ENCODE data around the gene CST4. TPM values are rescaled to one million over a fixed set of nuclear protein-coding genes. Genes with fewer than 3 reads are reported as not detected.
"Not testable (repeated sequence)": the region's sequence is repeated elsewhere in the genome, so short reads cannot be mapped to it uniquely, and the experiment has no call there.

CST4 gene
- 0.42 TPM in 1 of 2 replicates, not detected in the other for total RNA-seq (2014; rRNA removed; shearing (Covaris generic))
- polyA plus RNA-seq (2014; cell fraction: nucleus; rRNA removed): not detected in 2 replicates

GRCh38 chr20:23688684-23689398 is at the start of gene CST4:
Gene CST4, minus strand, starts transcription at chr20:23689038. Its CDS starts 69 bp downstream, at chr20:23688969.
- not testable (repeated sequence) for DNase-seq (ENCODE audit: extremely low read depth, low read depth)

GRCh38 chr20:23735391-23735790 is 46.6 kb upstream of the CST4 start:
- DNase-seq (ENCODE audit: extremely low read depth, low read depth): not testable (repeated sequence)

- DNase-seq (ENCODE audit: extremely low read depth, low read depth): not testable (repeated sequence)
Observed at GRCh38 chr20:23734949-23735348, 46.1 kb upstream of the CST4 start.

GRCh38 chr20:23734440-23734839 is 45.6 kb upstream of the CST4 start:
- DNase-seq (ENCODE audit: extremely low read depth, low read depth): not testable (repeated sequence)

GRCh38 chr20:23727016-23727415 is 38.2 kb upstream of the CST4 start:
- DNase-seq (ENCODE audit: extremely low read depth, low read depth): no peak

GRCh38 chr20:23725102-23725501 is 36.3 kb upstream of the CST4 start:
- DNase-seq (ENCODE audit: extremely low read depth, low read depth): no peak

DNA sequence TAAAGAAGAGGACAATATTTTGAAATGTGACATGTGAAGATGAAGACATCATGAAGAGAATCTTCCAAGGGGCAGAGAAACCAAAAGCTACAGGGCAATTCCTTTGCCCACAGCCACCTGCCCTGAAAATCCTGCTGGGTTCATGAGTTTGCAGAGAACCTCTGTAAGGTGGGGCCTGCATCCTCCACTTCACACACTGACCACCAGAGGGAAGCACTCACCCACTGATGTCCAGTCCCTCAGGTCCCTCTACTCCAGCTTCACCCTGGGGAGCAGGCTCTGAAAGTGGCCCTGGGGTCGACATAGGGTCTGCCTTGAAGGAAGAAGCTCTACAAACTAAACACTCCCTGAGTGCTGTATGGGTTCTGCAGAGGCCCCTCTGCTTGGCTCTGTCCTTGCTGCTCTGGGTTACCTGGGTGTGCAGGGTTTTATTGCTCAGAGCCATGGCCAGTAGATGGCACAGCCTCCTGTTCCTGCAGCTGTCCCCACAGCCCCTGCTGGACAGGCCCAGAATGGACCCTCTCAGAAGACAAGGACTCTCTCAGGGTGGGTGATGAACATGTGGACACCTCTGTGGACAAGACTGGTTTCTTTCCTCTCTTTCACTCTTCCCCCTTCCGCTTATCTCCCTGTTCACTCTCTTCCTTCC is 34.9 kb upstream of the CST4 start:
- peak; percentile 13 for DNase-seq (ENCODE audit: extremely low read depth, low read depth)

DNA sequence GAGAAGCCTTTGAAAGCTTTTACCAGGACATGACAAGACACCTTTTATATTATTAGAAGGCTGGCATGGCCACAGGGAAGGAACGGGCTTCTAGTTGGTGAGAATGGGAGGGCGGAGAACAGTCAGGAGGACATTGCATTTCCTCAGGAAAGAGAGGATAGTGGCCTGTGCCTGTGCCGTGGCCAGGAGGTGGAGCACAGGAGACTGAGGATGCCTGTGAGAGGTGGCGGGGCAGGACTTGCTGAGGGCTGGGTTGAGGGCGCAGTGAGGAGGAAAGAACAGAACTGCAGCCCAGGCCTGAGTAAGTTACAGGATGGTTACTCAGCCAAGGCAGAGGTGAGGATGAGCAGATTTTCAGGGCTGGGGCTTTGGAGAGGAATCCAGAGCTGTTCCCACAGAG is 34.0 kb upstream of the CST4 start:
- not testable (repeated sequence) for DNase-seq (ENCODE audit: extremely low read depth, low read depth)

GRCh38 chr20:23721962-23722361 is 33.1 kb upstream of the CST4 start:
- DNase-seq (ENCODE audit: extremely low read depth, low read depth): no peak

DNA sequence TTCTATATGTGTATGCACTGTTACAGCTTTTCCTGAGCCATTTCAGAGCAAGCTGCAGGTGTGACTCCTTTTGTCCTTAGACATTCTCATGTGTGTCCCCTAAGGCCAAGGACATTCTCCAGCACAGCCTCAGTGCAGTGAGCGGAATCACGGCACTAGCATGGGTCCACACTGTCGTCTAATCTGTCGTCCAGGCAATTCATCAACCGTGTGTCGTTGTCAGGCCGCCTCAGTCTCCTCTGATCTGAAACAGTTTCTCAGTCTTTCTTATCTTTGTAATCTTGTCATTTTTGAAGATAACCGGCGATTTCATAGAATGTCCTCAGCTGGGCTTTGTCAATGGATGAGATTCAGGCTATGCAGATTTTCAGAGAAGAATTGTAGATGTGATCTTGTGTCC is 30.5 kb upstream of the CST4 start:
- DNase-seq (ENCODE audit: extremely low read depth, low read depth): not testable (repeated sequence)

GRCh38 chr20:23711778-23712177 is 22.9 kb upstream of the CST4 start:
- DNase-seq (ENCODE audit: extremely low read depth, low read depth): not testable (repeated sequence)

GRCh38 chr20:23710771-23711170 is 21.9 kb upstream of the CST4 start:
- DNase-seq (ENCODE audit: extremely low read depth, low read depth): no peak

GRCh38 chr20:23705895-23706294 is 17.1 kb upstream of the CST4 start:
- DNase-seq (ENCODE audit: extremely low read depth, low read depth): no peak

DNA sequence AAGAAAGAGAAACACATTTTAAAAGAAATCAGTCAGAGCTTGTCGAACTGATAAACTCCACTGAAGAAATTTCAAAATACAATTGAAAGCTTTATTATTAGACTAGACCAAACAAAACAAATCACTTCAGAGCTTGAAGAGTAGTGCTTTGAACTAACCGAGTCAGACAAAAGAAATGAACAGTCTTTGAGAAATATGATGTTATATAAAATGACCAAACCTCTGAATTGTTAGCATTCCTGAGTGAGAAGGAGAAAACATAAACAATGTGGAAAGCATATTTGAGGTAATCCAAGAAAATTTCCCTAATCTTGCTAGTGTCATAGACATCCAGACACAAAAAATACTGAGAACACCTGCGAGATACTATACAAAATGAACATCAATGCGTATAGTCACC is 13.2 kb upstream of the CST4 start:
- no peak for DNase-seq (ENCODE audit: extremely low read depth, low read depth)

- no peak for DNase-seq (ENCODE audit: extremely low read depth, low read depth)
Observed at GRCh38 chr20:23700931-23701330, 12.1 kb upstream of the CST4 start.

DNA sequence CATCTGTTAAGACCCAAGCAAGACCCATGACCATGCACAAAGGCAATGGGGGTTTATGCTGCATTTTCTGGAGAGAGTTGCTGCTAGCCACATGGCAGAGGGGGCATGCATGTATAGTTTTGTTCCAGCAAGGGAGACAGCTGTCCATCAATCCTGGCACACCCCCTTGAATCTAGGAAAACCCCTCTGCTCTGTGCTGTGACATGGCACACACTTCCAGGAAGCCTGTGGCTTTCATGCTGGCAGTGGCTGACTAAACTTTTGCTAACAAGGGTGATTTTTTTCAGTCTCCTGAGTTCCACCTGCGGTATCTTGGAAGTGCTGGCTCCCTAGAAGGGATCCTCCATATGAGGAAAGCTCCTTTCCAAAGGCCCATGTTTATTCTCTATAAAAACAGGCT is 9.1 kb upstream of the CST4 start:
- DNase-seq (ENCODE audit: extremely low read depth, low read depth): no peak

- not testable (repeated sequence) for DNase-seq (ENCODE audit: extremely low read depth, low read depth)
Observed at GRCh38 chr20:23695068-23695395, 6.2 kb upstream of the CST4 start.

GRCh38 chr20:23694178-23695067 is 5.6 kb upstream of the CST4 start:
- not testable (repeated sequence) for DNase-seq (ENCODE audit: extremely low read depth, low read depth)

- DNase-seq (ENCODE audit: extremely low read depth, low read depth): not testable (repeated sequence)
Observed at GRCh38 chr20:23692725-23693619, 4.1 kb upstream of the CST4 start.

GRCh38 chr20:23691675-23692074 is 2.8 kb upstream of the CST4 start:
- no peak for DNase-seq (ENCODE audit: extremely low read depth, low read depth)
